Fibroblast of the aortic adventitia (primary cell): ENCODE results near the gene GFRAL. TPM values are rescaled to one million over a fixed set of nuclear protein-coding genes. Genes with fewer than 3 reads are reported as not detected.
A peak's percentile ranks its signal among the peaks of the same experiment; 100 is the strongest.
"Not testable (repeated sequence)": the region's sequence is repeated elsewhere in the genome, so short reads cannot be mapped to it uniquely, and the experiment has no call there.

Source experiments
- DNase-seq: peaks from one replicate; pipeline ENCODE4 v3.0.0-alpha.2; 2010; ENCODE audit warnings: low read depth
- H3K4me3 ChIP-seq: 2 replicates; pipeline ENCODE4 v1.5.1; 2011; ENCODE audit warnings: low read depth, mild to moderate bottlenecking, control low read depth, low read length, moderate library complexity
- CTCF ChIP-seq: IDR thresholded peaks from 2 replicates; pipeline ENCODE4 v1.5.1; 2011; ENCODE audit warnings: mild to moderate bottlenecking, low read length, control low read depth, inconsistent platforms; ENCODE audit not compliant: insufficient read depth
- total RNA-seq: library from RNA; depleted of rRNA; stranded (reverse); fragments of >200 nt; gene quantifications from 2 replicates; pipeline ENCODE4 v1.2.3, GENCODE V29; 2012; ENCODE audit warnings: low replicate concordance

Gene GFRAL
- not detected in 2 replicates for total RNA-seq

- no peak for TF ChIP-seq CTCF
- no peak within 1 kb of the TSS for H3K4me3 ChIP-seq
- DNase-seq = no peak
Observed at GRCh38 chr6:55327169-55327568, at the start of gene GFRAL. GFRAL (plus strand) TSS chr6:55327469; CDS start chr6:55327555, 86 bp downstream.

- H3K4me3 ChIP-seq = no peak overlapping the region
- no peak for DNase-seq
- TF ChIP-seq CTCF = no peak
Observed at GRCh38 chr6:55277646-55278045, 49.6 kb upstream of the GFRAL start.

- H3K4me3 ChIP-seq = no peak overlapping the region
- TF ChIP-seq CTCF = no peak
- no peak for DNase-seq
Observed at GRCh38 chr6:55281215-55281614, 46.1 kb upstream of the GFRAL start.

GRCh38 chr6:55282115-55282514 is 45.2 kb upstream of the GFRAL start:
- no peak overlapping the region for H3K4me3 ChIP-seq
- DNase-seq = no peak
- TF ChIP-seq CTCF = no peak

- no peak for DNase-seq
- no peak for TF ChIP-seq CTCF
- H3K4me3 ChIP-seq = no peak overlapping the region
Observed at GRCh38 chr6:55286824-55287223, 40.4 kb upstream of the GFRAL start.

GRCh38 chr6:55290736-55291135 is 36.5 kb upstream of the GFRAL start:
- H3K4me3 ChIP-seq = no peak overlapping the region
- no peak for TF ChIP-seq CTCF
- DNase-seq = no peak

- DNase-seq = peak; percentile 6
- peak; percentile 18 for TF ChIP-seq CTCF
- no peak overlapping the region for H3K4me3 ChIP-seq
Observed at GRCh38 chr6:55293116-55293515, 34.2 kb upstream of the GFRAL start.

- DNase-seq, H3K4me3 ChIP-seq: not testable (repeated sequence)
Observed at GRCh38 chr6:55297214-55297613, 30.1 kb upstream of the GFRAL start.
